Esophagus squamous epithelium (tissue), 4 donors: ENCODE results near the gene CCDC69.

ENCODE experiments used
- CTCF ChIP-seq, 6 experiments: fragments of 450-650 bp in 4 of 6; fragments of 200-600 bp in 2 of 6; sonication (generic) in 2 of 6; IDR thresholded peaks; one replicate each; pipeline ENCODE4 v1.5.1; 2016 to 2019; ENCODE audit warnings: antibody characterized with exemption in 6 of 6, mild to moderate bottlenecking in 4 of 6, moderate library complexity in 4 of 6
- POLR2A ChIP-seq, 4 donors: fragments of 450-650 bp; IDR thresholded peaks; one replicate each; pipeline ENCODE4 v1.6.1; 2017; ENCODE audit warnings: antibody characterized with exemption in 4 of 4, mild to moderate bottlenecking in 4 of 4, moderate library complexity in 3 of 4

GRCh38 chr5:151245680-151246219 lies 21.9 kb upstream of the CCDC69 start:
- TF ChIP-seq CTCF (IDR thresholded peaks at IDR 0.05) (no peak), POLR2A (IDR thresholded peaks at IDR 0.05) (no peak)
